ENCODE data around the gene SNAI1.

SNAI1 gene

GRCh38 chr20:50038169-50038568 is 55.4 kb downstream of the SNAI1 start:
- no peak for DNase-seq

Data from stimulated activated CD4-positive, alpha-beta T cell treated with anti-CD3 and anti-CD28 coated beads, Interleukin-2, amount 100 ng/mL, for 48 hours (primary cell).